ENCODE data around the gene SERPINA5.
"Not testable (repeated sequence)": the region's sequence is repeated elsewhere in the genome, so short reads cannot be mapped to it uniquely, and the experiment has no call there.

SERPINA5 gene

DNA sequence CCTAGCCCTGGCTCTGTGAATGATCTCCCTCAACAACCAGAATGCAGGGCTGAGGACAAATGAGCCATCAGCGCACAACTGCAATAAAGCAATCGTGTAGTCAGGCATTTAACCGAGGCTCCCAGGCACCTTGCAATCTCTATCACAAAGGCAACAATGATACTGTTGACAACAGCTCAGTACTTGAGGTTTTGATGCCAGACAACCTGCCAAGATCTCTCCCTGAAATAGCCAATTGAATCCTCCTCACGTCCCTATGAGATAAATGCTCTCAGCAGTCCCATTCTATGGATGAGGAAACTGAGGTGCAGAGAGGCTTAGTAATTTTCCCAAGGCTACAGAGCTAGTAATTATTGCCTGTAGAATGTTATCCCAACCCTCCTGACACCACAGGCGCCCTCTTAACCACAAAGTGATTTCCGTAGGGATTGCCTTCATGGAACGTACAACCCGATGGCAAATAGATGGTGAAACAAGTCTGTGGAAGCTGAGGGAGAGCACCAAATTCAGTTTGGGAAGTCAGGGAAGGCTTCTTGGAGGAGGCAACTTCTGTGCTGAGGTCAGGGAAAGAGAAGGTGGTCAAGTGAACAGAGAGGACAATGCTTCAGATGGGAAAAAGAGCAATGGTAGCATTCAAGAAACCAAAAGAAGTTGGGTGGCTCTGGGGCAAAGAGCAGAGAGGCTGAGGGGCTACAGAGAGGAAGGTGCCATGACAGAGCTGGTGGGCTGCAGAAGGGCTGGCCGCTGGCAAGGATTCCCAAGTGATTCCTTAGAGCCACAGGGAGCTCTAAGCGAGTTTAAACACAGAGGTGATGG is 43.5 kb downstream of the SERPINA5 start:
- no peak for FAIRE-seq

- no peak for FAIRE-seq
These were observed 44.1 kb downstream of the SERPINA5 start for GRCh38 chr14:94625353-94625635.

DNA sequence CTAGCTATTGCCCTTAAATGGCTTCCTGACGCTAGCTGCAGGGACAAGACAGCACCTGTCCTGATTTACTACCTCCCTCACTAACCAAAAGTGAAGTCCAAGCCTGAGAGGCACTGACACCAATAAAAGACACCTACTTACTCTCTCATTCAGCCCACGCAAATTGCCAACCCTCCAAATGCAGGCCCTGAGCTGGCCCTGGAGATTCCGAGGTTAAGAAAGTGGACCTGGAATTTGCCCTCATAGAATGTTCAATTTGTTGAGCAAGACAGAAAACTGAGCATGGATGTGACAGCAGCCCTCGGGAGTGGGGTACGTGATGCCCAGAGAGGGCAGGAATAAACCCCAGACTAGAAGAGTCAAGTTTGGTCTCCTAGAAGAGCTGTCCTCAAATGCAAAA is 47.4 kb downstream of the SERPINA5 start:
- no peak for FAIRE-seq

GRCh38 chr14:94630396-94630795 is 49.2 kb downstream of the SERPINA5 start:
- FAIRE-seq, result no peak

DNA sequence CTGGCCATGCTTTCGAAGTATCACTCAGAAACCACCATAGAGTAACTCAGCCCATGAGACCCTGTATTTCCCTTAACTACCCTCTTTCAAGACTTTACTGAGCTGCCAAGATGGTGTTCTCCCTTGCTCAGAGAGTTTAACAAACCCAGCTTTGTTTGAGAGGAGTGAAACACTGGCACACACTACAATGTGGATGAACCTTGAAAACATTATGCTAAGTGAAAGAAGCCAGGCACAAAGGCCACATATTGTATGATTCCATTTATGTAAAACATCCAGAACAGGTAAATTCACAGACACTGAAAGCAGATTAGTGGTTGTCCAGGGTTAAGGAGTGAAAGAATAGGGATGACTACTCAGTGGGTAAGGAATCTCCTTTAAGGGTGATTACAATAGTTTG is 49.8 kb downstream of the SERPINA5 start:
- FAIRE-seq, result no peak

GRCh38 chr14:94631536-94632304 is 50.5 kb downstream of the SERPINA5 start:
- no peak for FAIRE-seq

- FAIRE-seq, result no peak
These were observed 51.0 kb downstream of the SERPINA5 start for GRCh38 chr14:94632305-94632590.

GRCh38 chr14:94633121-94633520 is 51.9 kb downstream of the SERPINA5 start:
- FAIRE-seq, result no peak

GRCh38 chr14:94635154-94635553 is 53.9 kb downstream of the SERPINA5 start:
- FAIRE-seq, result no peak

DNA sequence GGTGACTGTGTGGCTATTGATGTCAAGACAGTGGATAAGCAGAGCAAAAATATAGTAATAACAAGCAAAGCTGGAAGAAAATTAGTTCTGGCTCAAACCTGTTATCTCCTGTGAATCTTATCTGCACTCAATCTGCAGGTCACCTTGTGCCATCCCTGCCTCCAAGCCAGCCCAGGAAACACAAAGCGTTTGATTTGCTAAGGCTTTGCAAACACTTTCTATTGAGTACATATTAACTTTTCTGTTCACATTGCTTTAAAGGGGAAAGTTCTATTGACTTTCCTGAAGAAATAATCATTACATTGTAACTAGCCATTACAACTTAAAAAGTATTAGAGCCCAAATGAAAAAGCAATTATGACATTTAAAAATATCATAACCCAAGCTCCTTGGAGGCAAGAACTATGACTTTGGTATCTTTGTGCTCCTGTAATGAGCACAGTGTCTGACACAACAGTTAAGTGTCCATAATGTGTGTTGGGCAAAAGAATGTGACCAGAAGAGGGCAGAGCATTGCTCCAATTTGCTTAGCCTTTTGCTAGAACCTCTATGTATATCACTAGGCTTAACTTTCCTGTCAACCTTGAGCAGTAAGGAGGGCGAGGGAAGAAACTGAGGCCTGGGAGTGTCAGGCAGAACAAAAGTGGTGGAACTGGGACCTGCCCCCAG is 55.7 kb downstream of the SERPINA5 start:
- no peak for FAIRE-seq

- not testable (repeated sequence) for FAIRE-seq
These were observed 56.6 kb downstream of the SERPINA5 start for GRCh38 chr14:94637814-94638213.

GRCh38 chr14:94638339-94638738 is 57.1 kb downstream of the SERPINA5 start:
- FAIRE-seq, result no peak

- no peak for FAIRE-seq
These were observed 58.0 kb downstream of the SERPINA5 start for GRCh38 chr14:94638961-94639817.

GRCh38 chr14:94640721-94641631 is 59.8 kb downstream of the SERPINA5 start:
- FAIRE-seq, result no peak

DNA sequence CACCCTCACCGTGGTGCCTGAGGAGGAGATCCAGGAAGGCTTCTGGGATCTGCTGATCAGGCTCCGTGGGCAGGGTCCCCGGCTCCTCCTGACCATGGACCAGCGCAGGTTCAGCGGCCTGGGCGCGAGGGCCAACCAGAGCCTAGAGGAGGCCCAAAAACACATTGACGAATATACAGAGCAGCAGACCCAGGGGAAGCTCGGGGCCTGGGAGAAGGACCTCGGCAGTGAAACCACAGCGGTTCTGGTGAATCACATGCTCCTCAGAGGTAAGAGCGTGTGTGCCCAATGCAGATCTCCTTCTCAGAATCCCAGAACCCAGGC is 60.4 kb downstream of the SERPINA5 start:
- no peak for FAIRE-seq
